SK-N-SH treated with all-trans-retinoic acid at 6 μM for 48 hours (cell line): ENCODE measurements around the gene TAF11L11.

Experiments
- ATAC-seq: fragments of 200-7000 bp; cut with Tn5 transposase; 3 replicates; pipeline ENCODE4 v1.9.1; 2020; ENCODE audit warnings: mild to moderate bottlenecking, moderate library complexity
- BACH2 ChIP-seq: fragments of 250-450 bp; sonication (Bioruptor Pico); IDR thresholded peaks from 2 replicates; pipeline ENCODE4 v1.9.0; 2021; ENCODE audit warnings: mild to moderate bottlenecking, borderline replicate concordance
- CREB5 ChIP-seq: fragments of 250-450 bp; sonication (Bioruptor Pico); IDR thresholded peaks from 2 replicates; pipeline ENCODE4 v1.5.1; 2020; ENCODE audit warnings: low read depth, mild to moderate bottlenecking, moderate library complexity
- CSDC2 ChIP-seq: fragments of 250-450 bp; sonication (Bioruptor Pico); IDR thresholded peaks from 2 replicates; pipeline ENCODE4 v1.5.0; 2020; ENCODE audit warnings: mild to moderate bottlenecking, moderate library complexity
- CSRNP3 ChIP-seq: fragments of 250-450 bp; sonication (Bioruptor Pico); IDR thresholded peaks from 2 replicates; pipeline ENCODE4 v1.5.1; 2021; ENCODE audit warnings: mild to moderate bottlenecking, moderate library complexity
- ESRRG ChIP-seq: fragments of 250-450 bp; sonication (Bioruptor Pico); IDR thresholded peaks from 2 replicates; pipeline ENCODE4 v1.6.1; 2021; ENCODE audit warnings: mild to moderate bottlenecking
- GLIS3 ChIP-seq: fragments of 250-450 bp; sonication (Bioruptor Pico); IDR thresholded peaks from 2 replicates; pipeline ENCODE4 v1.5.0; 2020; ENCODE audit warnings: mild to moderate bottlenecking, moderate library complexity
- ISL1 ChIP-seq: fragments of 250-450 bp; sonication (Bioruptor Pico); IDR thresholded peaks from 2 replicates; pipeline ENCODE4 v2.1.2; 2022; ENCODE audit warnings: mild to moderate bottlenecking, moderate library complexity
- PATZ1 ChIP-seq: fragments of 250-450 bp; sonication (Bioruptor Pico); IDR thresholded peaks from 2 replicates; pipeline ENCODE4 v1.8.0; 2020; ENCODE audit warnings: mild to moderate bottlenecking, moderate library complexity, borderline replicate concordance
- POU6F1 ChIP-seq: fragments of 250-450 bp; sonication (Bioruptor Pico); IDR thresholded peaks from 2 replicates; pipeline ENCODE4 v1.8.0; 2021; ENCODE audit warnings: low read depth, mild to moderate bottlenecking, moderate library complexity, borderline replicate concordance
- RARB ChIP-seq: fragments of 250-450 bp; sonication (Bioruptor Pico); IDR thresholded peaks from 2 replicates; pipeline ENCODE4 v1.8.0; 2021; ENCODE audit warnings: mild to moderate bottlenecking, moderate library complexity
- SNAI2 ChIP-seq: fragments of 250-450 bp; sonication (Bioruptor Pico); IDR thresholded peaks from 2 replicates; pipeline ENCODE4 v1.5.0; 2020; ENCODE audit warnings: mild to moderate bottlenecking, moderate library complexity
- TCF4 ChIP-seq: fragments of 250-450 bp; sonication (Bioruptor Pico); IDR thresholded peaks from 2 replicates; pipeline ENCODE4 v1.8.0; 2021; ENCODE audit warnings: mild to moderate bottlenecking, moderate library complexity, borderline replicate concordance
- TOX ChIP-seq: fragments of 250-450 bp; sonication (Bioruptor Pico); IDR thresholded peaks from 2 replicates; pipeline ENCODE4 v1.8.0; 2021; ENCODE audit warnings: mild to moderate bottlenecking, moderate library complexity, borderline replicate concordance
- ZC3H10 ChIP-seq: fragments of 250-450 bp; sonication (Bioruptor Pico); IDR thresholded peaks from 2 replicates; pipeline ENCODE4 v1.5.1; 2021; ENCODE audit warnings: mild to moderate bottlenecking, moderate library complexity
- ZFP3 ChIP-seq: fragments of 250-450 bp; sonication (Bioruptor Pico); IDR thresholded peaks from 2 replicates; pipeline ENCODE4 v1.5.0; 2020; ENCODE audit warnings: mild to moderate bottlenecking, moderate library complexity
- ZFP30 ChIP-seq: fragments of 450-650 bp; formaldehyde crosslinking; IDR thresholded peaks from 2 replicates; pipeline ENCODE4 v1.5.0; 2022; ENCODE audit warnings: mild to moderate bottlenecking, moderate library complexity
- ZNF565 ChIP-seq: fragments of 450-650 bp; formaldehyde crosslinking; conservative IDR thresholded peaks from 2 replicates; pipeline ENCODE4 v1.5.0; 2020; ENCODE audit warnings: low read depth, mild to moderate bottlenecking, moderate library complexity
- ZNF70 ChIP-seq: fragments of 450-650 bp; formaldehyde crosslinking; IDR thresholded peaks from 2 replicates; pipeline ENCODE4 v1.5.0; 2020; ENCODE audit warnings: mild to moderate bottlenecking, moderate library complexity
- ZNF8 ChIP-seq: fragments of 450-650 bp; formaldehyde crosslinking; IDR thresholded peaks from 2 replicates; pipeline ENCODE4 v1.5.0; 2020; ENCODE audit warnings: mild to moderate bottlenecking, moderate library complexity

TAF11L11 gene

GRCh38 chr5:17614872-17615605, 11.1 kb downstream of the TAF11L11 start:
- no peak for TF ChIP-seq CREB5 (CRISPR knock-in tag)
- TF ChIP-seq CSRNP3 (CRISPR knock-in tag) = no peak
- TF ChIP-seq ZNF70 (CRISPR knock-in tag) = no peak
- TF ChIP-seq ISL1 = no peak
- no peak for TF ChIP-seq ESRRG (CRISPR knock-in tag)
- no peak for TF ChIP-seq TCF4 (CRISPR knock-in tag)
- no peak for TF ChIP-seq SNAI2 (CRISPR knock-in tag)
- no peak for TF ChIP-seq POU6F1

GRCh38 chr5:17619354-17619753, 15.4 kb downstream of the TAF11L11 start:
- TF ChIP-seq SNAI2 (CRISPR knock-in tag) = no peak
- no peak for TF ChIP-seq CSDC2 (CRISPR knock-in tag)
- no peak for TF ChIP-seq PATZ1 (CRISPR knock-in tag)
- no peak for TF ChIP-seq ZFP30 (CRISPR knock-in tag)
- TF ChIP-seq CSRNP3 (CRISPR knock-in tag) = no peak
- no peak for TF ChIP-seq ZNF565 (CRISPR knock-in tag)
- TF ChIP-seq ZC3H10 = no peak
- no peak for TF ChIP-seq ZNF8
- no peak for TF ChIP-seq ZNF70 (CRISPR knock-in tag)
- TF ChIP-seq ISL1 = no peak
- TF ChIP-seq ZFP3 (CRISPR knock-in tag) = no peak
- no peak for TF ChIP-seq ESRRG (CRISPR knock-in tag)
- TF ChIP-seq BACH2 (CRISPR knock-in tag) = no peak
- TF ChIP-seq, all 23 proteins: peak for 0
- ATAC-seq = no peak

More at GRCh38 chr5:17614872-17615605, 11.1 kb downstream of the TAF11L11 start:
- ATAC-seq = no peak

GRCh38 chr5:17620627-17621026, 16.6 kb downstream of the TAF11L11 start:
- ATAC-seq = no peak
- TF ChIP-seq GLIS3 (CRISPR knock-in tag) (no peak), RARB (CRISPR knock-in tag) (no peak), BACH2 (CRISPR knock-in tag) (no peak), PATZ1 (CRISPR knock-in tag) (no peak), POU6F1 (no peak), TOX (no peak), CSDC2 (CRISPR knock-in tag) (no peak)
